WI38 (cell line): Measurements from ENCODE around the gene KIF26B.
"Not testable (repeated sequence)": the region's sequence is repeated elsewhere in the genome, so short reads cannot be mapped to it uniquely, and the experiment has no call there.

ENCODE experiments used
- H3K4me3 ChIP-seq: 2 replicates; pipeline ENCODE4 v1.5.1; 2011; ENCODE audit warnings: low read depth, mild to moderate bottlenecking, control low read depth, low read length
- CTCF ChIP-seq: IDR thresholded peaks from 2 replicates; pipeline ENCODE4 v1.5.1; 2012; ENCODE audit warnings: low read depth, mild to moderate bottlenecking, control low read depth, low read length

KIF26B gene

GRCh38 chr1:245718951-245719350 lies 564.2 kb downstream of the KIF26B start:
- H3K4me3 ChIP-seq = no peak overlapping the region
- TF ChIP-seq CTCF = no peak

GRCh38 chr1:245721488-245721887 lies 566.7 kb downstream of the KIF26B start:
- H3K4me3 ChIP-seq = no peak overlapping the region
- TF ChIP-seq CTCF = no peak

- H3K4me3 ChIP-seq = not testable (repeated sequence)
Observed at GRCh38 chr1:245728035-245728434, 573.2 kb downstream of the KIF26B start.

GRCh38 chr1:245730801-245731200 lies 576.0 kb downstream of the KIF26B start:
- TF ChIP-seq CTCF = no peak
- no peak overlapping the region for H3K4me3 ChIP-seq

GRCh38 chr1:245740336-245740735 lies 585.6 kb downstream of the KIF26B start:
- not testable (repeated sequence) for H3K4me3 ChIP-seq

GRCh38 chr1:245742896-245743295 lies 588.1 kb downstream of the KIF26B start:
- TF ChIP-seq CTCF = no peak
- no peak overlapping the region for H3K4me3 ChIP-seq

- TF ChIP-seq CTCF = no peak
- no peak overlapping the region for H3K4me3 ChIP-seq
Observed at GRCh38 chr1:245748240-245748639, 593.5 kb downstream of the KIF26B start.

GRCh38 chr1:245748646-245749045 lies 593.9 kb downstream of the KIF26B start:
- no peak overlapping the region for H3K4me3 ChIP-seq
- TF ChIP-seq CTCF = no peak

- H3K4me3 ChIP-seq = no peak overlapping the region
- TF ChIP-seq CTCF = no peak
Observed at GRCh38 chr1:245749053-245749452, 594.3 kb downstream of the KIF26B start.
